Measurements from ENCODE around the gene OVCA2. TPM values are rescaled to one million over a fixed set of nuclear protein-coding genes. Genes with fewer than 3 reads are reported as not detected.

Gene OVCA2
- total RNA-seq = 10 to 100 TPM; 46.2 to 48.6 TPM

GRCh38 chr17:2041561-2042389 is at the start of gene OVCA2:
Gene OVCA2, plus strand, starts transcription at chr17:2042022. Its CDS starts 26 bp downstream, at chr17:2042048.
- ChIA-PET CTCF (interaction anchor here (1.0 kb wide), 1 partner anchor 13 kb away, joined by 6 read pairs; the partner anchor contains the start of gene HIC1), POLR2A (no interaction called here)

GRCh38 chr17:1992541-1992940 is 49.3 kb upstream of the OVCA2 start:
- ChIA-PET POLR2A (no interaction called here), CTCF (no interaction called here)

- CTCF ChIA-PET = interaction anchor here (0.7 kb wide), 1 partner anchor 10 kb away, joined by 3 read pairs; no protein-coding TSS in a partner anchor
- POLR2A ChIA-PET = no interaction called here
These were observed 47.1 kb upstream of the OVCA2 start for GRCh38 chr17:1994707-1995106.

- POLR2A ChIA-PET = no interaction called here
- CTCF ChIA-PET = no interaction called here
These were observed 46.4 kb upstream of the OVCA2 start for GRCh38 chr17:1995321-1995892.

GRCh38 chr17:1995907-1996799 is 45.7 kb upstream of the OVCA2 start:
- ChIA-PET CTCF (no interaction called here), POLR2A (interaction anchor here (0.5 kb wide), 1 partner anchor 14 kb away, joined by 3 read pairs; no protein-coding TSS in a partner anchor)

GRCh38 chr17:1996800-1997288 is 45.0 kb upstream of the OVCA2 start:
- POLR2A ChIA-PET = no interaction called here
- CTCF ChIA-PET = no interaction called here

- ChIA-PET POLR2A (no interaction called here), CTCF (no interaction called here)
These were observed 44.4 kb upstream of the OVCA2 start for GRCh38 chr17:1997289-1997926.

- ChIA-PET CTCF (no interaction called here), POLR2A (no interaction called here)
These were observed 43.7 kb upstream of the OVCA2 start for GRCh38 chr17:1997927-1998742.

GRCh38 chr17:1999557-2000251 is 42.1 kb upstream of the OVCA2 start:
- ChIA-PET CTCF (interaction anchor here (0.7 kb wide), 1 partner anchor 81 kb away, joined by 3 read pairs; no protein-coding TSS in a partner anchor), POLR2A (no interaction called here)

GRCh38 chr17:2002767-2003329 is 39.0 kb upstream of the OVCA2 start:
- ChIA-PET POLR2A (no interaction called here), CTCF (no interaction called here)

- ChIA-PET CTCF (no interaction called here), POLR2A (no interaction called here)
These were observed 38.3 kb upstream of the OVCA2 start for GRCh38 chr17:2003525-2003924.

- CTCF ChIA-PET = no interaction called here
These were observed 37.3 kb upstream of the OVCA2 start for GRCh38 chr17:2004435-2004952.

GRCh38 chr17:2008332-2009126 is 33.3 kb upstream of the OVCA2 start:
- CTCF ChIA-PET = no interaction called here
- POLR2A ChIA-PET = no interaction called here

More at GRCh38 chr17:2004435-2004952, 37.3 kb upstream of the OVCA2 start:
- POLR2A ChIA-PET = interaction anchor here (0.5 kb wide), 1 partner anchor 21 kb away, joined by 3 read pairs; no protein-coding TSS in a partner anchor

GRCh38 chr17:2009737-2010136 is 32.1 kb upstream of the OVCA2 start:
- ChIA-PET POLR2A (interaction anchor here (0.6 kb wide), 1 partner anchor 13 kb away, joined by 3 read pairs; no protein-coding TSS in a partner anchor), CTCF (no interaction called here)

GRCh38 chr17:2011411-2012371 is 30.1 kb upstream of the OVCA2 start:
- ChIA-PET CTCF (no interaction called here), POLR2A (no interaction called here)

GRCh38 chr17:2012499-2012898 is 29.3 kb upstream of the OVCA2 start:
- ChIA-PET POLR2A (interaction anchor here (0.7 kb wide), 1 partner anchor 1027 kb away, joined by 3 read pairs; no protein-coding TSS in a partner anchor), CTCF (no interaction called here)
